ENCODE data around the gene POLDIP2. TPM values are rescaled to one million over a fixed set of nuclear protein-coding genes. Genes with fewer than 3 reads are reported as not detected.
A peak's percentile ranks its signal among the peaks of the same experiment; 100 is the strongest.

The POLDIP2 gene, protein sequence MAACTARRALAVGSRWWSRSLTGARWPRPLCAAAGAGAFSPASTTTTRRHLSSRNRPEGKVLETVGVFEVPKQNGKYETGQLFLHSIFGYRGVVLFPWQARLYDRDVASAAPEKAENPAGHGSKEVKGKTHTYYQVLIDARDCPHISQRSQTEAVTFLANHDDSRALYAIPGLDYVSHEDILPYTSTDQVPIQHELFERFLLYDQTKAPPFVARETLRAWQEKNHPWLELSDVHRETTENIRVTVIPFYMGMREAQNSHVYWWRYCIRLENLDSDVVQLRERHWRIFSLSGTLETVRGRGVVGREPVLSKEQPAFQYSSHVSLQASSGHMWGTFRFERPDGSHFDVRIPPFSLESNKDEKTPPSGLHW
- 43.5 and 44.3 TPM in 2 replicates for polyA plus RNA-seq (2013)

DNA sequence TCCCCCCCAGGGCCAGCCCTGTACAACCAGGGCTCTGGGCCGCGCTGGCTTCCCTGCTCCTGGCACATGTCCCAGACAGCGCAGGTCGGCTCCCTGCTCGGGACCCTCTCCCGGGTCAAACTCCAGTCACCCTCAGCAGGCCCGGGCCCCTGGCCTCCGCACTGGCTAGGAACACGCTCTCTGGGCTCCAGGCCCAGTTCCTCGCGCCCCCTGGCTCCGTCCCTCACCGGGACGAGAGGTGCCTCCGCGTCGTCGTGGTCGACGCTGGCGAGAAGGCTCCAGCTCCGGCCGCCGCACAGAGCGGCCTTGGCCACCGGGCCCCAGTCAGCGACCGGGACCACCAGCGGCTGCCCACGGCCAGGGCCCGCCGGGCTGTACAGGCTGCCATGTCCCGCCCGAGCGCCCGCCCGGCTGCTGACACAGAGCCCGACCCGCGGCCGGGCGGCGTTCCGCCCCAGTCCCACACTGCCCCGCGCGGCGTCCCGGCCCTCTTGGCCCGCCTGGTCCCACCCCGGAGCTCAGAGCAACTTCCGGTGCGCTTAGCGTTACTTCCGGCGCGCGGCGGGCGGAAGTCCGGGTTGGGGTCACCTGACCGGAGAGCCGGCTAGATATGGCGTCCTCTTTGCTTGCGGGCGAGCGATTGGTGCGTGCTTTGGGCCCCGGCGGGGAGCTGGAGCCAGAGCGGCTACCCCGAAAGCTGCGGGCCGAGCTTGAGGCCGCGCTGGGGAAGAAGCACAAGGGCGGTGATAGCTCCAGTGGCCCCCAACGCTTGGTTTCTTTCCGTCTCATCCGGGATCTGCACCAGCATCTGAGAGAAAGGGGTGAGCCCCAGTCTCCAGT, at the start of gene POLDIP2:
TSS of gene POLDIP2 (minus strand) at position 467 of the 840 bp plus-strand sequence. CDS start at position 388, 79 bp downstream.
- Histone ChIP-seq H3K4me2 (ENCODE audit: low read length) (peak within 1 kb of the TSS; percentile 81), H3K9ac (ENCODE audit: low read length) (peak within 1 kb of the TSS; percentile 99), H2BK120ac (ENCODE audit: insufficient read depth, low read length, poor library complexity) (peak within 1 kb of the TSS; percentile 74), H3K4ac (ENCODE audit: low read depth, low read length) (peak within 1 kb of the TSS; percentile 94), H3K79me1 (ENCODE audit: low read length) (peaks cover 9% of the 10 kb centered on the region), H3K4me3 (ENCODE audit: low read depth, low read length) (peak within 1 kb of the TSS; percentile 98), H4K91ac (ENCODE audit: low read depth, low read length) (peak within 1 kb of the TSS; percentile 92), H2BK12ac (ENCODE audit: low read length) (peak within 1 kb of the TSS; percentile 69), H4K8ac (ENCODE audit: low read depth, low read length) (peak within 1 kb of the TSS; percentile 99), H3K36me3 (ENCODE audit: control insufficient read depth in 1 of 2, insufficient read depth in 2 of 2, low read length in 2 of 2) (peaks cover 31 to 42% of the 10 kb centered on the region in 2 experiments), H3K27ac (ENCODE audit: low read depth, low read length) (peak within 1 kb of the TSS; percentile 57), H3K9me3 (ENCODE audit: insufficient read depth, low read depth, low read length) (no peaks in the 10 kb centered on the region), H3K27me3 (ENCODE audit: insufficient read depth, low read length) (no peaks in the 10 kb centered on the region), H2AK5ac (ENCODE audit: low read length) (peak within 1 kb of the TSS; percentile 84), H4K12ac (ENCODE audit: low read depth, low read length) (peak within 1 kb of the TSS; percentile 92), H2AFZ (ENCODE audit: insufficient read depth, low read length, poor library complexity) (peak within 1 kb of the TSS; percentile 94), H3K23ac (ENCODE audit: low read length) (no peak within 1 kb of the TSS), H3K18ac (ENCODE audit: low read length) (peak within 1 kb of the TSS; percentile 95), H3K79me2 (ENCODE audit: control insufficient read depth, insufficient read depth, low read length, poor library complexity) (peaks cover 10% of the 10 kb centered on the region), H3K14ac (ENCODE audit: low read length) (peak within 1 kb of the TSS; percentile 97), H2BK5ac (ENCODE audit: low read depth, low read length, poor library complexity) (peak within 1 kb of the TSS; percentile 76), H3K4me1 (ENCODE audit: control insufficient read depth in 1 of 2, insufficient read depth in 2 of 2, low read length in 2 of 2) (peaks cover 0 to 9% of the 10 kb centered on the region in 2 experiments)
- no CpG with 5 or more reads among the region's 80 CpGs for WGBS (ENCODE audit: extremely low coverage, insufficient coverage, insufficient read length)
- peak; percentile 93 to 97 for DNase-seq

DNA sequence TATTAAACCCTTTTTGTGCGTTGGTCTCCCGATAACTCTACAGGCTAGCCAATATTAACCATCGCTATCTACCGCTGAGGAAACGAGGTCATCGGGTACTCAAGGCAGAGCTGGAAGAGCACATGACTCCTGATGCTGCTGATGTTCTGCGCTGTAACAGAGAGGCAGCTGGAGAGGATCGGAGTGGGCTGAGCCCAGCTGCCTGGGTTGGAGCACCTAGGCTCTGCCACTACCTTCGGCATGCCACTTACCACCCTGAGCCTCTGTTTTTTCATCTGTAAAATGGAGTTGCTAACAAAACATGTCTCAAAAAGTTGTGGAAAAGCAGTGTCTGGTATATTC, 49.1 kb upstream of the POLDIP2 start:
- peaks cover 0 to 2% of the 10 kb centered on the region in 2 experiments for H3K36me3 ChIP-seq (ENCODE audit: control insufficient read depth in 1 of 2, insufficient read depth in 2 of 2, low read length in 2 of 2)
- peak overlapping the region; percentile 28 for H3K9ac ChIP-seq (ENCODE audit: low read length)
- H2AFZ ChIP-seq (ENCODE audit: insufficient read depth, low read length, poor library complexity) = no peak overlapping the region
- no peak overlapping the region for H2BK120ac ChIP-seq (ENCODE audit: insufficient read depth, low read length, poor library complexity)
- H3K27me3 ChIP-seq (ENCODE audit: insufficient read depth, low read length) = no peaks in the 10 kb centered on the region
- no peak overlapping the region for H3K14ac ChIP-seq (ENCODE audit: low read length)
- H2AK5ac ChIP-seq (ENCODE audit: low read length) = no peak overlapping the region
- H3K4me2 ChIP-seq (ENCODE audit: low read length) = peak overlapping the region; percentile 86
- H2BK5ac ChIP-seq (ENCODE audit: low read depth, low read length, poor library complexity) = no peak overlapping the region
- H4K12ac ChIP-seq (ENCODE audit: low read depth, low read length) = no peak overlapping the region
- no peaks in the 10 kb centered on the region for H3K9me3 ChIP-seq (ENCODE audit: insufficient read depth, low read depth, low read length)
- H3K4ac ChIP-seq (ENCODE audit: low read depth, low read length) = no peak overlapping the region
- DNase-seq = no peak
- H3K27ac ChIP-seq (ENCODE audit: low read depth, low read length) = no peak overlapping the region
- H3K79me2 ChIP-seq (ENCODE audit: control insufficient read depth, insufficient read depth, low read length, poor library complexity) = peaks cover 3% of the 10 kb centered on the region
- no peak overlapping the region for H3K23ac ChIP-seq (ENCODE audit: low read length)
- peaks cover 10 to 22% of the 10 kb centered on the region in 2 experiments for H3K4me1 ChIP-seq (ENCODE audit: control insufficient read depth in 1 of 2, insufficient read depth in 2 of 2, low read length in 2 of 2)
- H3K18ac ChIP-seq (ENCODE audit: low read length) = no peak overlapping the region
- H4K8ac ChIP-seq (ENCODE audit: low read depth, low read length) = no peak overlapping the region
- no CpG with 5 or more reads among the region's 9 CpGs for WGBS (ENCODE audit: extremely low coverage, insufficient coverage, insufficient read length)
- no peak overlapping the region for H3K4me3 ChIP-seq (ENCODE audit: low read depth, low read length)
- peak overlapping the region; percentile 5 for H4K91ac ChIP-seq (ENCODE audit: low read depth, low read length)
- no peak overlapping the region for H2BK12ac ChIP-seq (ENCODE audit: low read length)
- H3K79me1 ChIP-seq (ENCODE audit: low read length) = peaks cover 4% of the 10 kb centered on the region

DNA sequence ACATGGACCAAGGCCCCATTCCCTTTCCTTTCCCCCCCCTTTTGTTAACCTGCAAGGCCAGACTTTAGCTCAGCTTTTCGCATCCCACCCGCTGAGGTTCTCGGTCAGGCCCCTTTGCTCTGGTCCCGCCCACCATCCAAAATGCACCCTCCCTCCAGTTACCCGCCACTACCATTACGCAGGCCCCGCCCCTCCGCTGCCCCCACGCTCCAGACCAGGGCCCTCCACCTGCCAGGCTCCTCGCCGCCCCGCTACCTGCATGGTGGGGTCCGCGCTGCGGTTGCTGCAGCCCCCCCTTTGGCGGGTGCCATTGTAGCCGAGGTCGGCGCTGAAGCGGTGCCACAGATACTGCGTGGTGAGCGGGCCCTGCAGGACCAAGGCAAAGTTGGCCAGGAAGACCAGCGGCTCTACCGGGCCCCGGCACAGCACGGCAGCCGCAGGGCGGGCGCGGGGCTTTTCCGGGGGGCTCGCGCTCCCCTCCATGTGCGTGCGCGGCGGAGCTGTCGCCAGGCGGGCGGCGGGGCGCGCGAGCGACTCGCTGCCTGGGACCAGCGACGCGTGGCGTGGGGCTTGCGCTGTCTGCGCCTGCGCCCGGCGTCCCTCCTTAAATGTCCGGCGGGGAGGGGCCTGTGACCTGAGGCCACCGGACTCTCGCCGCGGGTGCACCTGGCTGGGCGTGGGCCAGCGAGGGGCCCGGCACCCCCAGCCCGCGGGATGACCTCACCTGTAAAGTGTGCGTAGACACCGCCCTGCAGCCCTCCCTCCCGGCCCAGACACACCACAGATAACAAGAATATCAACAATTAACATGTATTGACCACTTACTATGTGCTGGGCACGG, 48.5 kb upstream of the POLDIP2 start, which contains the start of gene SLC46A1:
TSS of gene SLC46A1 (minus strand) at position 581 of the 841 bp plus-strand sequence. CDS start at position 483, 98 bp downstream.
- Histone ChIP-seq H3K18ac (ENCODE audit: low read length) (peak within 1 kb of the TSS; percentile 37), H3K9ac (ENCODE audit: low read length) (peak within 1 kb of the TSS; percentile 28), H3K4me2 (ENCODE audit: low read length) (peak within 1 kb of the TSS; percentile 86), H3K36me3 (ENCODE audit: control insufficient read depth in 1 of 2, insufficient read depth in 2 of 2, low read length in 2 of 2) (peaks cover 0 to 2% of the 10 kb centered on the region in 2 experiments), H3K27me3 (ENCODE audit: insufficient read depth, low read length) (no peaks in the 10 kb centered on the region), H4K91ac (ENCODE audit: low read depth, low read length) (peak within 1 kb of the TSS; percentile 25), H3K79me2 (ENCODE audit: control insufficient read depth, insufficient read depth, low read length, poor library complexity) (peaks cover 3% of the 10 kb centered on the region), H3K9me3 (ENCODE audit: insufficient read depth, low read depth, low read length) (no peaks in the 10 kb centered on the region), H4K12ac (ENCODE audit: low read depth, low read length) (no peak within 1 kb of the TSS), H2AFZ (ENCODE audit: insufficient read depth, low read length, poor library complexity) (peak within 1 kb of the TSS; percentile 78), H3K4ac (ENCODE audit: low read depth, low read length) (no peak within 1 kb of the TSS), H3K79me1 (ENCODE audit: low read length) (peaks cover 4% of the 10 kb centered on the region), H3K27ac (ENCODE audit: low read depth, low read length) (no peak within 1 kb of the TSS), H3K4me1 (ENCODE audit: control insufficient read depth in 1 of 2, insufficient read depth in 2 of 2, low read length in 2 of 2) (peaks cover 10 to 22% of the 10 kb centered on the region in 2 experiments), H3K23ac (ENCODE audit: low read length) (no peak within 1 kb of the TSS), H4K8ac (ENCODE audit: low read depth, low read length) (peak within 1 kb of the TSS; percentile 87), H2BK120ac (ENCODE audit: insufficient read depth, low read length, poor library complexity) (peak within 1 kb of the TSS; percentile 54), H2BK12ac (ENCODE audit: low read length) (no peak within 1 kb of the TSS), H3K4me3 (ENCODE audit: low read depth, low read length) (peak within 1 kb of the TSS; percentile 84), H2AK5ac (ENCODE audit: low read length) (no peak within 1 kb of the TSS), H3K14ac (ENCODE audit: low read length) (peak within 1 kb of the TSS; percentile 68), H2BK5ac (ENCODE audit: low read depth, low read length, poor library complexity) (no peak within 1 kb of the TSS)
- peak; percentile 56 to 73 for DNase-seq
- WGBS (ENCODE audit: extremely low coverage, insufficient coverage, insufficient read length) = no CpG with 5 or more reads among the region's 70 CpGs

Measured in trophoblast cell (in vitro differentiated cells and primary cell).